OCI-LY7 (cell line): ENCODE measurements around the gene GRM1. TPM values are rescaled to one million over a fixed set of nuclear protein-coding genes. Genes with fewer than 3 reads are reported as not detected.

Source experiments
- BruUV-seq: library from RNA; stranded (reverse); fragments of 400-500 nt; replicated peaks from 2 replicates; lab custom pipeline; 2021; lab: Mats Ljungman, UMichigan
- CTCF ChIA-PET: fragments of 300-600 bp; sonication (Branson Sonifier 250); formaldehyde crosslinking; loops from one replicate; lab custom pipeline; 2022; ENCODE audit warnings: antibody characterized with exemption; ENCODE audit not compliant: unreplicated experiment; lab: Charles Lee
- POLR2A ChIA-PET: fragments of 300-600 bp; sonication (Branson Sonifier 250); formaldehyde crosslinking; loops from one replicate; lab custom pipeline; 2022; ENCODE audit warnings: antibody characterized with exemption; lab: Charles Lee
- DNase-seq: peaks from one replicate; pipeline ENCODE4 v3.0.0-alpha.2; 2015; ENCODE audit warnings: low spot score
- H2AFZ ChIP-seq: fragments of 200-600 bp; sonication (generic), shearing (Covaris generic); 2 replicates; pipeline ENCODE4 v1.6.1; 2014; ENCODE audit warnings: mild to moderate bottlenecking, antibody characterized with exemption, low read length, moderate library complexity
- H3K27ac ChIP-seq: fragments of 200-600 bp; sonication (generic); 2 replicates; pipeline ENCODE4 v1.5.1; 2014; ENCODE audit warnings: mixed run types, low read depth, mild to moderate bottlenecking, moderate library complexity, low read length, inconsistent platforms; ENCODE audit not compliant: poor library complexity, severe bottlenecking
- H3K36me3 ChIP-seq: fragments of 200-600 bp; sonication (generic); 2 replicates; pipeline ENCODE4 v1.6.1; 2014; ENCODE audit warnings: mild to moderate bottlenecking, antibody characterized with exemption, low read length, moderate library complexity, mixed read lengths; ENCODE audit not compliant: insufficient read depth
- H3K4me1 ChIP-seq: fragments of 200-600 bp; sonication (generic); 2 replicates; pipeline ENCODE4 v1.5.1; 2014; ENCODE audit warnings: mild to moderate bottlenecking, low read length; ENCODE audit not compliant: insufficient read depth, poor library complexity, severe bottlenecking
- H3K4me2 ChIP-seq: fragments of 200-600 bp; sonication (generic); 2 replicates; pipeline ENCODE4 v1.6.1; 2014; ENCODE audit warnings: mild to moderate bottlenecking, low read length
- H3K4me3 ChIP-seq: fragments of 200-600 bp; sonication (generic); 2 replicates; pipeline ENCODE4 v1.5.1; 2014; ENCODE audit warnings: mild to moderate bottlenecking, low read depth, low read length; ENCODE audit not compliant: poor library complexity, severe bottlenecking
- H3K79me2 ChIP-seq: fragments of 200-600 bp; sonication (generic); 2 replicates; pipeline ENCODE4 v1.6.1; 2016; ENCODE audit warnings: low read depth, mild to moderate bottlenecking, low read length, moderate library complexity, mixed read lengths; ENCODE audit not compliant: insufficient read depth
- H3K9me2 ChIP-seq: fragments of 200-600 bp; sonication (generic); 2 replicates; pipeline ENCODE4 v1.6.1; 2016; ENCODE audit warnings: mild to moderate bottlenecking, low read length, mixed read lengths; ENCODE audit not compliant: insufficient read depth
- H3K9me3 ChIP-seq: fragments of 200-600 bp; sonication (generic); 2 replicates; pipeline ENCODE4 v1.6.1; 2014; ENCODE audit warnings: mild to moderate bottlenecking, mixed run types, low read length, mixed read lengths
- H4K20me1 ChIP-seq: fragments of 200-600 bp; sonication (generic); 2 replicates; pipeline ENCODE4 v1.6.1; 2014; ENCODE audit warnings: mild to moderate bottlenecking, antibody characterized with exemption, low read length, moderate library complexity, mixed read lengths; ENCODE audit not compliant: insufficient read depth
- CTCF ChIP-seq: fragments of 200-600 bp; sonication (generic); conservative IDR thresholded peaks from 2 replicates; pipeline ENCODE4 v1.5.1; 2014; ENCODE audit warnings: mild to moderate bottlenecking, antibody characterized with exemption, low read length, moderate library complexity, mixed read lengths
- EZH2phosphoT487 ChIP-seq: fragments of 200-600 bp; sonication (generic); IDR thresholded peaks from 2 replicates; pipeline ENCODE4 v1.6.1; 2018; ENCODE audit warnings: low read depth, borderline replicate concordance, mild to moderate bottlenecking, mixed run types, antibody characterized with exemption, low read length, moderate library complexity, mixed read lengths
- intact Hi-C: fragments of 100-400 bp; cut with micrococcal nuclease; formaldehyde crosslinking; loops from one replicate; pipeline ENCODE4 v1.10.0; 2022; ENCODE audit not compliant: unreplicated experiment
- total RNA-seq, 2 experiments: library from RNA; depleted of rRNA in 1 of 2; stranded (reverse); fragments of >200 nt in 1 of 2; shearing (Covaris generic) in 1 of 2; gene quantifications; 2 replicates each; pipeline ENCODE4 v1.2.3, GENCODE V29; 2014 to 2022

The GRM1 gene
- total RNA-seq, 2 experiments from 2014 or later = not detected

- ChIA-PET POLR2A (no interaction called here), CTCF (no interaction called here)
- no peaks in the 10 kb centered on the region for H3K36me3 ChIP-seq
- TF ChIP-seq EZH2phosphoT487 = no peak
- TF ChIP-seq CTCF = no peak
- no peaks in the 10 kb centered on the region for H3K9me2 ChIP-seq
- H3K4me2 ChIP-seq = no peak overlapping the region
- no peaks in the 10 kb centered on the region for H3K79me2 ChIP-seq
- no peak overlapping the region for H3K4me3 ChIP-seq
- H4K20me1 ChIP-seq = no peaks in the 10 kb centered on the region
- no TSS peak for BruUV-seq
- no peak overlapping the region for H3K27ac ChIP-seq
- H3K4me1 ChIP-seq = no peaks in the 10 kb centered on the region
- no peaks in the 10 kb centered on the region for H3K9me3 ChIP-seq
- DNase-seq = no peak
- no peak overlapping the region for H2AFZ ChIP-seq
- intact Hi-C loops = no loop called here
These were observed 405.2 kb downstream of the GRM1 start for GRCh38 chr6:146433881-146434731.

GRCh38 chr6:146434732-146435390, 406.0 kb downstream of the GRM1 start:
- no peak for DNase-seq
- Histone ChIP-seq H3K27ac (no peak overlapping the region), H3K9me2 (no peaks in the 10 kb centered on the region), H3K79me2 (no peaks in the 10 kb centered on the region), H3K9me3 (no peaks in the 10 kb centered on the region), H4K20me1 (no peaks in the 10 kb centered on the region), H3K4me1 (no peaks in the 10 kb centered on the region), H3K4me3 (no peak overlapping the region), H2AFZ (no peak overlapping the region), H3K36me3 (no peaks in the 10 kb centered on the region), H3K4me2 (no peak overlapping the region)
- ChIA-PET CTCF (no interaction called here), POLR2A (interaction anchor here (0.6 kb wide), 1 partner anchor 379 kb away, joined by 3 read pairs; no protein-coding TSS in a partner anchor)
- TF ChIP-seq EZH2phosphoT487 = no peak
- TF ChIP-seq CTCF = no peak
- BruUV-seq = no TSS peak
- intact Hi-C loops = no loop called here

DNA sequence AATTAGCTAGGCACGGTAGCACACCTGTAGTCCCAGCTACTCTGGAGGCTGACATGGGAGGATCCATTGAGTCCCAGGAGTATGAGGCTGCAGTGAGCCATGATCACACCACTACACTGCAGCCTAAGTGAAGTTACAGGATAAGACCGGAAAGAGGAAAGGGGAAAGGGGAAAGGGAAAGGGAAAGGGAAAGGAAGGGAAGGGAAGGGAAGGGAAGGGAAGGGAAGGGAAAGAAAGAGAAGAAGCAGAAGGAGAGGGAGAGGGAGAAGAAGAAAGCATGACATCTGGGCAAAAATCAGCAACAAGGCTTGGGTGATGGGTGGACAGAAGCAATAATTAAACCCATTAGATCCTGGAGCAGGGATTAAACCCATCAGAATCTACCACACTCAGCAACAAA, 413.0 kb downstream of the GRM1 start:
- intact Hi-C loops = no loop called here
- DNase-seq = no peak
- CTCF ChIA-PET = no interaction called here
- BruUV-seq = no TSS peak
- Histone ChIP-seq H3K4me1 (no peaks in the 10 kb centered on the region), H3K27ac (no peak overlapping the region), H3K9me2 (no peaks in the 10 kb centered on the region), H2AFZ (no peak overlapping the region), H3K9me3 (no peaks in the 10 kb centered on the region), H3K36me3 (no peaks in the 10 kb centered on the region), H3K4me3 (no peak overlapping the region), H4K20me1 (no peaks in the 10 kb centered on the region), H3K4me2 (no peak overlapping the region), H3K79me2 (no peaks in the 10 kb centered on the region)
- POLR2A ChIA-PET = interaction anchor here (0.7 to 1.0 kb wide), 2 partner anchors 19 to 813 kb away, joined by 3 to 4 read pairs; no protein-coding TSS in a partner anchor
- TF ChIP-seq EZH2phosphoT487 = no peak
- TF ChIP-seq CTCF = no peak
